Ascending aorta (tissue), 2 donors: ENCODE measurements around the gene AK5. TPM values are rescaled to one million over a fixed set of nuclear protein-coding genes. Genes with fewer than 3 reads are reported as not detected.

Experiments
- DNase-seq, 2 donors: peaks; one replicate each; pipeline ENCODE4 v3.0.0-alpha.2; 2019; ENCODE audit warnings: low spot score in 2 of 2
- H3K27ac ChIP-seq, 2 donors: fragments of 200-600 bp; sonication (generic); one replicate each; pipeline ENCODE4 v1.5.1; 2016 to 2017; ENCODE audit warnings: mild to moderate bottlenecking in 1 of 2
- H3K27me3 ChIP-seq: fragments of 200-600 bp; sonication (generic); one replicate; pipeline ENCODE4 v1.5.1; 2017
- H3K36me3 ChIP-seq, 2 donors: fragments of 200-600 bp; sonication (generic); one replicate each; pipeline ENCODE4 v1.5.1; 2016
- H3K4me1 ChIP-seq, 2 donors: fragments of 200-600 bp; sonication (generic); one replicate each; pipeline ENCODE4 v1.5.1; 2016 to 2017; ENCODE audit warnings: mild to moderate bottlenecking in 1 of 2
- H3K4me3 ChIP-seq, 2 donors: fragments of 200-600 bp; sonication (generic); one replicate each; pipeline ENCODE4 v1.5.1; 2016 to 2017; ENCODE audit warnings: mild to moderate bottlenecking in 1 of 2
- H3K9me3 ChIP-seq, 2 donors: fragments of 200-600 bp; sonication (generic); one replicate each; pipeline ENCODE4 v1.5.1; 2016
- CTCF ChIP-seq, 3 experiments: fragments of 200-600 bp in 2 of 3; fragments of 450-650 bp in 1 of 3; sonication (generic) in 2 of 3; IDR thresholded peaks; one replicate each; pipeline ENCODE4 v1.5.1; 2016 to 2019; ENCODE audit warnings: antibody characterized with exemption in 3 of 3, mild to moderate bottlenecking in 1 of 3, moderate library complexity in 1 of 3
- intact Hi-C: fragments of 100-400 bp; cut with DNase I; formaldehyde crosslinking; loops from one replicate; pipeline ENCODE4 v1.15.1; 2023
- total RNA-seq: library from RNA; depleted of rRNA; stranded (reverse); fragments of >200 nt; gene quantifications from one replicate; pipeline ENCODE4 v1.1.0, GENCODE V29; 2016

The AK5 gene
- total RNA-seq, 1 donor from 2014 or later, result not detected

DNA sequence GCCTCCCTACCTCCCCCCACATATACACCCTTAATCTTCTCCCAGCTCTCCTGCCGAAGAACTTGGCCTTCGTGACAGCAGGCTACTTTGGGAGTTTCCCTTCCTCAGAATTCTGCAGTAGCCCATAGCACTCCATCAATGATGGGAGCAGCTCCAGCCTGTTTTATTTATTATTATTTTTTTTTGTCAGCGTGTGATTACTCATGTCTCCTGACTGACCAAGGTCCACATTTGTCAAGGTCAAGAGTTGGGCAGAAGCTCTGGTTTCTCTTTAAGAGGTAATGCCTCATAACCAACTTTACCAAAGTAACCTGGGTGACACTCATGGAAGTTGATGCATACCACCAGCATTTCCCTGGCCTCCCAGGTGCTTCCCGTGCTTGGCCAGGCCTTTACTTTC is 275.2 kb downstream of the AK5 start:
- Histone ChIP-seq H3K9me3 (no peaks in the 10 kb centered on the region), H3K27ac (no peak overlapping the region), H3K36me3 (no peaks in the 10 kb centered on the region), H3K4me1 (no peaks in the 10 kb centered on the region), H3K27me3 (no peaks in the 10 kb centered on the region), H3K4me3 (no peak overlapping the region)
- TF ChIP-seq CTCF (IDR thresholded peaks at IDR 0.05), result no peak
- no peak for DNase-seq
- intact Hi-C loops, result no loop called here

GRCh38 chr1:77558591-77559164 is 276.9 kb downstream of the AK5 start:
- no peak for TF ChIP-seq CTCF (IDR thresholded peaks at IDR 0.05)
- Histone ChIP-seq H3K9me3 (no peaks in the 10 kb centered on the region), H3K27ac (no peak overlapping the region), H3K36me3 (no peaks in the 10 kb centered on the region), H3K4me1 (no peaks in the 10 kb centered on the region), H3K27me3 (no peaks in the 10 kb centered on the region), H3K4me3 (no peak overlapping the region)
- no peak for DNase-seq
- intact Hi-C loops, result no loop called here

- no peak for DNase-seq
- Histone ChIP-seq H3K27me3 (no peaks in the 10 kb centered on the region), H3K27ac (no peak overlapping the region), H3K4me1 (no peaks in the 10 kb centered on the region), H3K9me3 (no peaks in the 10 kb centered on the region), H3K36me3 (peaks cover 0 to 11% of the 10 kb centered on the region in 2 donors), H3K4me3 (no peak overlapping the region)
- intact Hi-C loops, result no loop called here
- no peak for TF ChIP-seq CTCF (IDR thresholded peaks at IDR 0.05)
Observed at GRCh38 chr1:77560741-77561140, 278.9 kb downstream of the AK5 start.

GRCh38 chr1:77562596-77563150 is 280.9 kb downstream of the AK5 start:
- intact Hi-C loops, result no loop called here
- no peaks in the 10 kb centered on the region for H3K9me3 ChIP-seq
- no peak overlapping the region for H3K27ac ChIP-seq
- DNase-seq, result no peak
- TF ChIP-seq CTCF (IDR thresholded peaks at IDR 0.05), result no peak
- no peaks in the 10 kb centered on the region for H3K4me1 ChIP-seq
- H3K27me3 ChIP-seq, result no peaks in the 10 kb centered on the region
- H3K36me3 ChIP-seq, result peaks cover 11 to 31% of the 10 kb centered on the region in 2 donors
- H3K4me3 ChIP-seq, result no peak overlapping the region

- no peak overlapping the region for H3K27ac ChIP-seq
- intact Hi-C loops, result no loop called here
- H3K36me3 ChIP-seq, result peaks cover 18 to 42% of the 10 kb centered on the region in 2 donors
- no peaks in the 10 kb centered on the region for H3K27me3 ChIP-seq
- no peak for DNase-seq
- no peak for TF ChIP-seq CTCF (IDR thresholded peaks at IDR 0.05)
- no peak overlapping the region for H3K4me3 ChIP-seq
- H3K4me1 ChIP-seq, result no peaks in the 10 kb centered on the region
- no peaks in the 10 kb centered on the region for H3K9me3 ChIP-seq
Observed at GRCh38 chr1:77565321-77565720, 283.5 kb downstream of the AK5 start.
